ENCODE data around the gene CCDC47.

CCDC47 gene

DNA sequence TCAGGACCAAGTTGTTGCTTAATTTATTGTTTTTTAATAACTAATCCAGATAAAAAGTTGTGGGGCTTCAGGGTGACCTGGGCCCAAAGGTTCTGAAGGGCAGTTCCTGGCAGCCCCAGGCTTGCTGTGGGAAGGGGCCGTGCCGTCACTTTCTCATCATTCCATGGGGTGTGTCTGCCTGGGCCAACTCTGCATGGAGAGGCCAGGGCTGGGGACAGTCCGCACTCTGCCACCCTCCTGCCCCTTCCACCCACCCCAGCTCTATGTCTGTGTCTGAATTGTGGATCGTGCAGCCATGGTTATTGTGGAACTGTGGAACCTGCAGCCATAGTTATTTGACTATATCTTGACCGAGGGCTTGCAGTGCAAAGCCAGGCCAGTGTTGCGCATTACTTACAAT lies 77.5 kb downstream of the CCDC47 start:
- no peak overlapping the region for H3K27ac ChIP-seq (ENCODE audit: low read depth, low read length)
- no peak overlapping the region for H3K9ac ChIP-seq (ENCODE audit: low read length)
- H3K36me3 ChIP-seq (ENCODE audit: insufficient read depth, low read length): peaks cover 34% of the 10 kb centered on the region
- H3K27me3 ChIP-seq (ENCODE audit: control insufficient read depth in 1 of 2, insufficient read depth in 2 of 2, low read length in 2 of 2): no peaks in the 10 kb centered on the region
- no peaks in the 10 kb centered on the region for H3K9me3 ChIP-seq (ENCODE audit: low read length)
- peaks cover 7% of the 10 kb centered on the region for H3K4me1 ChIP-seq (ENCODE audit: insufficient read depth, low read length)
- H3K4me3 ChIP-seq (ENCODE audit: low read depth in 1 of 2, low read length in 2 of 2): no peak overlapping the region
